A673 (cell line): Measurements from ENCODE around the gene NINJ1.

Experiments used
- EZH2 ChIP-seq: fragments of 200-600 bp; sonication (generic); IDR thresholded peaks from 2 replicates; pipeline ENCODE4 v1.6.1; 2017; ENCODE audit warnings: borderline replicate concordance, low read depth, mild to moderate bottlenecking, mixed read lengths, antibody characterized with exemption, low read length; ENCODE audit not compliant: poor library complexity, severe bottlenecking
- TF ChIP-seq, protein P1 (sequence below): fragments of 300-800, 200-600 bp; sonication (generic); conservative IDR thresholded peaks from 2 replicates; pipeline ENCODE4 v1.5.1; 2017; ENCODE audit warnings: low read depth, mild to moderate bottlenecking, antibody characterized with exemption, low read length, moderate library complexity, mixed read lengths

DNA sequence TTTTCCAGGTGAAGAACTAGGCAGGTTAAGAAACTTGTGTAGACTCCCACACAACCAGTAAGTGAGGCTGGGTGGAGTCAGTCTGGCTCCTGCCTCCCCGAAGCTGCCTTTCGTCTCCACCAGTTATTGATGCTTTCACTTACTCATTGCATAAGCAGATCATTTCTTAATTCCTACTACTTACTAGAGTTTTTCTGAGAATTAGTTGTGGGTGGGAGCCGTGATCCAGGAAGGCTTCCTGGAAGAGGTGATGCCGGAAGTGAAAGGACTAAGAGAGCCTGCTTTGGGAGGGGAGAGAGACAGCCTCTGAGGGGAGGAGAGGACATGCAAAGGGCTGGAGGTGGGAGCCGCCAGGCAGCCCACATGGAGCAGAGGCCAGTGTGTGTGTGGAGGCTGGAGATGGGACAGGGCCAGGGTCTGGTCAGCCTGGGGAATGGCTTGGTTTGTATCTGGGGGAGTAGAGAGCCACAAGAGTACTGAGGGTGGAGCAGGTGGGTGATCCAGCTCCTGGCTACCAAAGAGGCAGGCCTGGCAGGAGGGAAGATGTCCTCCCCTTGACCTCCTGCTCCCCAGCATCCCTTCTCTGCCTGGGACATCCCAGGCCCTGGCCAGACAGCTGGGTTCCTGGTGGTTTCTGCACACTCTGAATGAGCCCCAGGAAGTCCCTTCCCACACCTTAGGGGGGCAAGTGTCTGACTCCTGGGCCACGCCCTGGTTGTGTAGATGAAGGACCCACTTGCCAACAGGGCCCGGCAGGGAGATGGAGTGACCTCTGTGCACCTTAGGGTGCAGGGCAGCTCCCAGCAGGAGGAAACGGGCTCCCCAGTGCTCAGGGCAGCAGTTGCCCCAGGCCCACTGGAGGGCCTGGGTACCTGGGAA is 50.2 kb downstream of the NINJ1 start:
- TF ChIP-seq, protein P1, sequence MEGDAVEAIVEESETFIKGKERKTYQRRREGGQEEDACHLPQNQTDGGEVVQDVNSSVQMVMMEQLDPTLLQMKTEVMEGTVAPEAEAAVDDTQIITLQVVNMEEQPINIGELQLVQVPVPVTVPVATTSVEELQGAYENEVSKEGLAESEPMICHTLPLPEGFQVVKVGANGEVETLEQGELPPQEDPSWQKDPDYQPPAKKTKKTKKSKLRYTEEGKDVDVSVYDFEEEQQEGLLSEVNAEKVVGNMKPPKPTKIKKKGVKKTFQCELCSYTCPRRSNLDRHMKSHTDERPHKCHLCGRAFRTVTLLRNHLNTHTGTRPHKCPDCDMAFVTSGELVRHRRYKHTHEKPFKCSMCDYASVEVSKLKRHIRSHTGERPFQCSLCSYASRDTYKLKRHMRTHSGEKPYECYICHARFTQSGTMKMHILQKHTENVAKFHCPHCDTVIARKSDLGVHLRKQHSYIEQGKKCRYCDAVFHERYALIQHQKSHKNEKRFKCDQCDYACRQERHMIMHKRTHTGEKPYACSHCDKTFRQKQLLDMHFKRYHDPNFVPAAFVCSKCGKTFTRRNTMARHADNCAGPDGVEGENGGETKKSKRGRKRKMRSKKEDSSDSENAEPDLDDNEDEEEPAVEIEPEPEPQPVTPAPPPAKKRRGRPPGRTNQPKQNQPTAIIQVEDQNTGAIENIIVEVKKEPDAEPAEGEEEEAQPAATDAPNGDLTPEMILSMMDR = no peak
- no peak for TF ChIP-seq EZH2
